ENCODE data around the gene MRNIP.

Gene MRNIP

DNA sequence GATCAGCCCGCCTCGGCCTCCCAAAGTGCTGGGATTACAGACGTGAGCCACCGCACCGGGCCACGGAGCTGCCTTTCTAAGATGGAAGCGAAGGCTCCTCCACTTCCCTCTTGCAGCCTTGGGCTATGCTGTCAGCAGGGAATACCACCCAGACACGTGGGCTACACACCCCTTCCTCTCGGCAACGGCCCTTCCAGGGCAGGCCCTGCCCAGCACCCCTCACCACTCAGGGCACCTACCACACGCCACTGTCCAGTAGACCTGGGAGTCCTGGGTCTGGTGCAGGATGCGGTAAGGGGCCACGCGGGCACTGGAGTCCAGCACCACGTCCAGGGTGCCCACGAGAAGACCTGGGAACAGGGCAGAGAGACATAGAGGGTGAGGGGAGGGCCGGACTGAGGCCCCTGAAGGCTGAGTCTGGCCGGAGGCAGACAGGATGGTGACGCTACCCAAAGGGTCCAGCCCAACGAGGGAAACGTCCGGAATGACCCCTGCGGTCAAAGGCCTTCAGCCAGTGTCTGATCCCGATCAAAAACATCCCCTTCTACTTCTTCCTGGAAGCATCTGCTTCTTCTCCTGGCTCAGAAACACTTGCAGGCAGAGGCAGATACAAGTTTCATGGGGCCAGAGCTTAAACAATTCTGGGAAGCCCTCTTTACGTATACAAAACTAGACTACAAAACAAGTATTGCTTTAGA, 46.0 kb upstream of the MRNIP start:
- Histone ChIP-seq H3K36me3 (ENCODE audit: control insufficient read depth, insufficient read depth, low read length) (peaks cover 19% of the 10 kb centered on the region), H3K4me3 (replicated peaks; ENCODE audit: low read depth, low read length) (no peak overlapping the region), H3K27me3 (replicated peaks; ENCODE audit: control insufficient read depth, insufficient read depth, low read length) (no peaks in the 10 kb centered on the region)
- TF ChIP-seq, protein P1, sequence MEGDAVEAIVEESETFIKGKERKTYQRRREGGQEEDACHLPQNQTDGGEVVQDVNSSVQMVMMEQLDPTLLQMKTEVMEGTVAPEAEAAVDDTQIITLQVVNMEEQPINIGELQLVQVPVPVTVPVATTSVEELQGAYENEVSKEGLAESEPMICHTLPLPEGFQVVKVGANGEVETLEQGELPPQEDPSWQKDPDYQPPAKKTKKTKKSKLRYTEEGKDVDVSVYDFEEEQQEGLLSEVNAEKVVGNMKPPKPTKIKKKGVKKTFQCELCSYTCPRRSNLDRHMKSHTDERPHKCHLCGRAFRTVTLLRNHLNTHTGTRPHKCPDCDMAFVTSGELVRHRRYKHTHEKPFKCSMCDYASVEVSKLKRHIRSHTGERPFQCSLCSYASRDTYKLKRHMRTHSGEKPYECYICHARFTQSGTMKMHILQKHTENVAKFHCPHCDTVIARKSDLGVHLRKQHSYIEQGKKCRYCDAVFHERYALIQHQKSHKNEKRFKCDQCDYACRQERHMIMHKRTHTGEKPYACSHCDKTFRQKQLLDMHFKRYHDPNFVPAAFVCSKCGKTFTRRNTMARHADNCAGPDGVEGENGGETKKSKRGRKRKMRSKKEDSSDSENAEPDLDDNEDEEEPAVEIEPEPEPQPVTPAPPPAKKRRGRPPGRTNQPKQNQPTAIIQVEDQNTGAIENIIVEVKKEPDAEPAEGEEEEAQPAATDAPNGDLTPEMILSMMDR (IDR thresholded peaks at IDR 0.05; ENCODE audit: insufficient read depth, low read length, poor library complexity, severe bottlenecking) = no peak
- DNase-seq (ENCODE audit: extremely low read depth, insufficient read length) = no peak

DNA sequence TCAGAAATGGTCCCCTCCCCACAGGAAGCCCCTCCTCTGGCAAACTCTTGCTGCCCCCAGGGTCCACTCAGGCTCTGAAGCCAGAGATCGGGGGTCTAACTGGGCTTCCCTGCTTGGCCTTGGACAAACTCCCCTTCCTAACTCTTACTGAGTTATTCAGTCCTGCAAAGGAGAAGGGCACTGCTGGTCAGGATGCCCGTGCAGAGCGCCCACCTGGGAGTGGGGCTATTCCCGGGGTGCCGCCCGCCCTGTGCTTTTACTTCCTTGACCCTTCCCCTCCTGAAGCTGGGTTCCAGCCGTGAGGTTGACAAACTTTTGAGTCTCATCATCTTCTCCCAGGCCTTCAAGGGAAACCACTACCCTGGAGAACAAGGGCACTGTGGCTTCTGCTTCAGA, 44.1 kb upstream of the MRNIP start:
- no peaks in the 10 kb centered on the region for H3K27me3 ChIP-seq (replicated peaks; ENCODE audit: control insufficient read depth, insufficient read depth, low read length)
- TF ChIP-seq, protein P1 (IDR thresholded peaks at IDR 0.05; ENCODE audit: insufficient read depth, low read length, poor library complexity, severe bottlenecking) = no peak
- H3K4me3 ChIP-seq (replicated peaks; ENCODE audit: low read depth, low read length) = no peak overlapping the region
- H3K36me3 ChIP-seq (ENCODE audit: control insufficient read depth, insufficient read depth, low read length) = peaks cover 22% of the 10 kb centered on the region
- no peak for DNase-seq (ENCODE audit: extremely low read depth, insufficient read length)

DNA sequence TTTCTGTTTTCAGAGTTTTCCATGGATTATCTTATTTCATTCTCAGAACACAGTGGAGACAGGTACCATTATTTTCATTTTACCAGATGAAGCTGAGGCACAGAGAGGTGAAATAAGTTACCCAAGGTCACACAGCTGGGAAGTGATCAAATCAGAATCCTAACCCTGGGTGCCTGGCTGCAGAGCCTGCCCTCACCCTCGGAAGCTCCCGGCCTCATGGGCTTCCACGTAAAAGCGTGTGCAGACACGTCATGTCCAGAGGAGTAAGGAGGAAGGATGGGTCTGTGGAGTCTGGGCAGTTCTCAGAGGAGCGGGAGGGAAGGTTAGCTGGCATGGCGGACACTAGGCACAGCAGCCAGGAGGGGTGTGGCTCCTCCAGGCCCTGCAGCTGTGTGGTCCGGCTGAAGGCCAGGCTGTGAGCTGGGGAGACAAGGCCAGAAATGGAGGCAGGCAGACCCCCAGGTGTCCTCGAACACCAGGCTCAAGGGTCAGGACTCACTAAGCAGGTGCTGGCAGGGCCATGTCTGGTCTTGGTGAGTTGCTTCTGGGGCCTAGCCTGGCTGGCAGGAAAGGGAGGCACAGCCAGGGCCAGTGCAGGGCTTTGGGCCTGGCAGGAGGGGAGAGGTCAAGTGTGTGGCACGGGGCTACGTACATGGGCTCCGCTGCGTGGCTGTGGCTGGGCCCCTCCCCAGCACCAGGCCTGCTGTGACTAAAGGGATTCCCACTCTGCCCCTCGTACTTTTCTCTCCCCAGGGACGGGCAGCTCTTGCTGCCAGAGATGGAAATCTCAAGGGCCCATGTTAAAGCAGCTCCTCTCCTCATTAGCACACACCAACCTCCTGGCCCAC, 43.5 kb upstream of the MRNIP start:
- H3K36me3 ChIP-seq (ENCODE audit: control insufficient read depth, insufficient read depth, low read length) = peaks cover 23% of the 10 kb centered on the region
- DNase-seq (ENCODE audit: extremely low read depth, insufficient read length) = no peak
- no peak overlapping the region for H3K4me3 ChIP-seq (replicated peaks; ENCODE audit: low read depth, low read length)
- TF ChIP-seq, protein P1 (IDR thresholded peaks at IDR 0.05; ENCODE audit: insufficient read depth, low read length, poor library complexity, severe bottlenecking) = no peak
- no peaks in the 10 kb centered on the region for H3K27me3 ChIP-seq (replicated peaks; ENCODE audit: control insufficient read depth, insufficient read depth, low read length)

DNA sequence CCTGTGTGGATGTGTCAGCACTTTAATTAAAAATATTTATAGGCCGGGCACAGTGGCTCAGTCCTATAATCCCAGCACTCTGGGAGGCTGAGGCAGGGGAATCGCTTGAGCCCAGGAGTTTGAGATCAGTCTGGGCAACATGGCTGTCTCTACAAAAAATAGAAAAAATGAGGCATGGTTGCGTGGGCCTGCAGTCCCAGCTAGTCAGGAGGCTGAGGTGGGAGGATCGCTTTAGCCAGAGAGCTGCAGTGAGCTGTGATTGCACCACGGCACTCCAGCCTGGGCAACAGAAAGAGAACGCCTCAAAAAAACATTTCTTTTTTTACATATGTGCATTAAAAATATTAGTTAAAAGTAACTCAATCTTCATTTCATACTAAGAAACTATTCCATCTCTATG, 42.8 kb upstream of the MRNIP start:
- no peak for DNase-seq (ENCODE audit: extremely low read depth, insufficient read length)
- TF ChIP-seq, protein P1 (IDR thresholded peaks at IDR 0.05; ENCODE audit: insufficient read depth, low read length, poor library complexity, severe bottlenecking) = no peak
- H3K36me3 ChIP-seq (ENCODE audit: control insufficient read depth, insufficient read depth, low read length) = peaks cover 23% of the 10 kb centered on the region
- no peak overlapping the region for H3K4me3 ChIP-seq (replicated peaks; ENCODE audit: low read depth, low read length)
- H3K27me3 ChIP-seq (replicated peaks; ENCODE audit: control insufficient read depth, insufficient read depth, low read length) = no peaks in the 10 kb centered on the region

DNA sequence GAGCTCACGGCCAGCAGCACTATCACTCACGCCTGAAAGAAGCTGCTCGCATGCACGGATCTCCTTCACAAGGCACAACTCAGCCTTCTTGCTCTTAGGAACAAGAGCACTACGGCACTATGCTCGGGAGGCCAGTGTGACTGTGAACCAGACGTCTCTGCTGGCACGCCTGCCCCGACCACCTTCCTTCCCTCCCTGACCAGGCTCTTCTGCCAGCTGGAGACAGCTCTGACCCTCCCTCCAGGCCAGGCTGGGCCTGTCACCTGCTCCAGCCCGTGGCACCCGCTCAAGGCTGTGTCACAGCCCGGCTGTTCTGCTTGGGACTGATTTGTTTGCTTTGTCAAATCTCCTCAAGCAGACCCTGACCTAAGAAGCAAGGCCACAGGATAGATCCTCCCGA, 42.1 kb upstream of the MRNIP start:
- H3K4me3 ChIP-seq (replicated peaks; ENCODE audit: low read depth, low read length) = no peak overlapping the region
- H3K27me3 ChIP-seq (replicated peaks; ENCODE audit: control insufficient read depth, insufficient read depth, low read length) = no peaks in the 10 kb centered on the region
- no peak for DNase-seq (ENCODE audit: extremely low read depth, insufficient read length)
- H3K36me3 ChIP-seq (ENCODE audit: control insufficient read depth, insufficient read depth, low read length) = peaks cover 25% of the 10 kb centered on the region
- TF ChIP-seq, protein P1 (IDR thresholded peaks at IDR 0.05; ENCODE audit: insufficient read depth, low read length, poor library complexity, severe bottlenecking) = no peak
